GM21367 (cell line): ENCODE data around the gene RBMS1.

Source experiments
- ATAC-seq: cut with Tn5 transposase; IDR thresholded peaks from one replicate; pipeline ENCODE4 v1.9.1; 2021; ENCODE audit not compliant: unreplicated experiment

The RBMS1 gene

GRCh38 chr2:160315337-160315736 lies 178.3 kb downstream of the RBMS1 start:
- no peak for ATAC-seq

- no peak for ATAC-seq
Measured at GRCh38 chr2:160310118-160310828, 183.3 kb downstream of the RBMS1 start.

GRCh38 chr2:160309585-160309984 lies 184.0 kb downstream of the RBMS1 start:
- no peak for ATAC-seq

- ATAC-seq = no peak
Measured at GRCh38 chr2:160308915-160309314, 184.7 kb downstream of the RBMS1 start.

- no peak for ATAC-seq
Measured at GRCh38 chr2:160308476-160308875, 185.1 kb downstream of the RBMS1 start.

- ATAC-seq = no peak
Measured at GRCh38 chr2:160306985-160307384, 186.6 kb downstream of the RBMS1 start.

- ATAC-seq = no peak
Measured at GRCh38 chr2:160305081-160305750, 188.4 kb downstream of the RBMS1 start.

GRCh38 chr2:160303527-160303926 lies 190.1 kb downstream of the RBMS1 start:
- ATAC-seq = no peak

GRCh38 chr2:160303076-160303475 lies 190.5 kb downstream of the RBMS1 start:
- no peak for ATAC-seq

- no peak for ATAC-seq
Measured at GRCh38 chr2:160301420-160301819, 192.2 kb downstream of the RBMS1 start.

GRCh38 chr2:160300203-160300602 lies 193.4 kb downstream of the RBMS1 start:
- ATAC-seq = no peak

GRCh38 chr2:160299540-160299939 lies 194.1 kb downstream of the RBMS1 start:
- ATAC-seq = no peak

GRCh38 chr2:160298960-160299359 lies 194.6 kb downstream of the RBMS1 start:
- no peak for ATAC-seq

GRCh38 chr2:160295519-160296207 lies 197.9 kb downstream of the RBMS1 start:
- no peak for ATAC-seq

- no peak for ATAC-seq
Measured at GRCh38 chr2:160294889-160295288, 198.7 kb downstream of the RBMS1 start.

- ATAC-seq = peak; percentile 75
Measured at GRCh38 chr2:160294339-160294803, 199.2 kb downstream of the RBMS1 start.

GRCh38 chr2:160293391-160294091 lies 200.1 kb downstream of the RBMS1 start:
- no peak for ATAC-seq

- no peak for ATAC-seq
Measured at GRCh38 chr2:160292225-160292624, 201.4 kb downstream of the RBMS1 start.

GRCh38 chr2:160291382-160291781 lies 202.2 kb downstream of the RBMS1 start:
- no peak for ATAC-seq

GRCh38 chr2:160290598-160290997 lies 203.0 kb downstream of the RBMS1 start:
- ATAC-seq = no peak

GRCh38 chr2:160289831-160290230 lies 203.8 kb downstream of the RBMS1 start:
- no peak for ATAC-seq
